ENCODE measurements around the gene LY9. TPM values are rescaled to one million over a fixed set of nuclear protein-coding genes. Genes with fewer than 3 reads are reported as not detected.
"Not testable (repeated sequence)": the region's sequence is repeated elsewhere in the genome, so short reads cannot be mapped to it uniquely, and the experiment has no call there.

Gene LY9
- total and polyA plus RNA-seq, 4 donors = 0.21 to 1.5 (median 0.63) TPM

DNA sequence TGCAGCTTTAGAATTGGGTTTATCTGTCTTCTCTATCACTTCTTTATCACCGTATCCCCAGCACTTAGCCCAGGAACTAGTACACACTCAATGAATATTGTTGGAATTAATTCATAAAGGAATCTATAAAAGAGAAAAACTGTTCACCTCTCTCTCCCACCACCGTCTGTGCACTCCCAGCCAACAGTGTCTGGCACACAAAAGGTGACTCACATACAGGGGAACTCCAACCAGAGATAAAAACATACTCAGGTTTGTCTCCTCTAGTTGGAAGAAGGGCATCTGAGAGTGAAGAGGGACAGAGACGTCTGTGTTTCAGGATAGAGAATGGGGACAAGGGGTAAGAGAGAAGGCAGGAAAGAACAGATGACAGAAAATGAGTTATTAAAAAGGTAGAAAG is 79.0 kb downstream of the LY9 start:
- no peak overlapping the region for H3K4me3 ChIP-seq (ENCODE audit: low read depth in 1 of 3, low read length in 3 of 3)
- H3K9ac ChIP-seq (ENCODE audit: low read depth in 1 of 2, low read length in 2 of 2) = no peak overlapping the region
- no peaks in the 10 kb centered on the region for H3K36me3 ChIP-seq (ENCODE audit: control insufficient read depth in 4 of 4, insufficient read depth in 3 of 4, low read depth in 1 of 4, low read length in 3 of 4)
- no peak for DNase-seq (ENCODE audit: low spot score)
- TF ChIP-seq, protein P1, sequence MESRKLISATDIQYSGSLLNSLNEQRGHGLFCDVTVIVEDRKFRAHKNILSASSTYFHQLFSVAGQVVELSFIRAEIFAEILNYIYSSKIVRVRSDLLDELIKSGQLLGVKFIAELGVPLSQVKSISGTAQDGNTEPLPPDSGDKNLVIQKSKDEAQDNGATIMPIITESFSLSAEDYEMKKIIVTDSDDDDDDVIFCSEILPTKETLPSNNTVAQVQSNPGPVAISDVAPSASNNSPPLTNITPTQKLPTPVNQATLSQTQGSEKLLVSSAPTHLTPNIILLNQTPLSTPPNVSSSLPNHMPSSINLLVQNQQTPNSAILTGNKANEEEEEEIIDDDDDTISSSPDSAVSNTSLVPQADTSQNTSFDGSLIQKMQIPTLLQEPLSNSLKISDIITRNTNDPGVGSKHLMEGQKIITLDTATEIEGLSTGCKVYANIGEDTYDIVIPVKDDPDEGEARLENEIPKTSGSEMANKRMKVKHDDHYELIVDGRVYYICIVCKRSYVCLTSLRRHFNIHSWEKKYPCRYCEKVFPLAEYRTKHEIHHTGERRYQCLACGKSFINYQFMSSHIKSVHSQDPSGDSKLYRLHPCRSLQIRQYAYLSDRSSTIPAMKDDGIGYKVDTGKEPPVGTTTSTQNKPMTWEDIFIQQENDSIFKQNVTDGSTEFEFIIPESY (IDR thresholded peaks at IDR 0.05) = no peak
- TF ChIP-seq, protein P2, sequence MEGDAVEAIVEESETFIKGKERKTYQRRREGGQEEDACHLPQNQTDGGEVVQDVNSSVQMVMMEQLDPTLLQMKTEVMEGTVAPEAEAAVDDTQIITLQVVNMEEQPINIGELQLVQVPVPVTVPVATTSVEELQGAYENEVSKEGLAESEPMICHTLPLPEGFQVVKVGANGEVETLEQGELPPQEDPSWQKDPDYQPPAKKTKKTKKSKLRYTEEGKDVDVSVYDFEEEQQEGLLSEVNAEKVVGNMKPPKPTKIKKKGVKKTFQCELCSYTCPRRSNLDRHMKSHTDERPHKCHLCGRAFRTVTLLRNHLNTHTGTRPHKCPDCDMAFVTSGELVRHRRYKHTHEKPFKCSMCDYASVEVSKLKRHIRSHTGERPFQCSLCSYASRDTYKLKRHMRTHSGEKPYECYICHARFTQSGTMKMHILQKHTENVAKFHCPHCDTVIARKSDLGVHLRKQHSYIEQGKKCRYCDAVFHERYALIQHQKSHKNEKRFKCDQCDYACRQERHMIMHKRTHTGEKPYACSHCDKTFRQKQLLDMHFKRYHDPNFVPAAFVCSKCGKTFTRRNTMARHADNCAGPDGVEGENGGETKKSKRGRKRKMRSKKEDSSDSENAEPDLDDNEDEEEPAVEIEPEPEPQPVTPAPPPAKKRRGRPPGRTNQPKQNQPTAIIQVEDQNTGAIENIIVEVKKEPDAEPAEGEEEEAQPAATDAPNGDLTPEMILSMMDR (IDR thresholded peaks at IDR 0.05; ENCODE audit: low read depth, low read length, missing input control) = no peak
- no peak for TF ChIP-seq HNF4G (IDR thresholded peaks at IDR 0.05)
- no peak for TF ChIP-seq GABPA (IDR thresholded peaks at IDR 0.05 in 1 of 2, conservative IDR thresholded peaks at IDR 0.05 in 1 of 2)
- TF ChIP-seq, protein P3, sequence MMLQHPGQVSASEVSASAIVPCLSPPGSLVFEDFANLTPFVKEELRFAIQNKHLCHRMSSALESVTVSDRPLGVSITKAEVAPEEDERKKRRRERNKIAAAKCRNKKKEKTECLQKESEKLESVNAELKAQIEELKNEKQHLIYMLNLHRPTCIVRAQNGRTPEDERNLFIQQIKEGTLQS (IDR thresholded peaks at IDR 0.05) = no peak
- no peak for TF ChIP-seq TAF1 (conservative IDR thresholded peaks at IDR 0.05)
- TF ChIP-seq, protein P4, sequence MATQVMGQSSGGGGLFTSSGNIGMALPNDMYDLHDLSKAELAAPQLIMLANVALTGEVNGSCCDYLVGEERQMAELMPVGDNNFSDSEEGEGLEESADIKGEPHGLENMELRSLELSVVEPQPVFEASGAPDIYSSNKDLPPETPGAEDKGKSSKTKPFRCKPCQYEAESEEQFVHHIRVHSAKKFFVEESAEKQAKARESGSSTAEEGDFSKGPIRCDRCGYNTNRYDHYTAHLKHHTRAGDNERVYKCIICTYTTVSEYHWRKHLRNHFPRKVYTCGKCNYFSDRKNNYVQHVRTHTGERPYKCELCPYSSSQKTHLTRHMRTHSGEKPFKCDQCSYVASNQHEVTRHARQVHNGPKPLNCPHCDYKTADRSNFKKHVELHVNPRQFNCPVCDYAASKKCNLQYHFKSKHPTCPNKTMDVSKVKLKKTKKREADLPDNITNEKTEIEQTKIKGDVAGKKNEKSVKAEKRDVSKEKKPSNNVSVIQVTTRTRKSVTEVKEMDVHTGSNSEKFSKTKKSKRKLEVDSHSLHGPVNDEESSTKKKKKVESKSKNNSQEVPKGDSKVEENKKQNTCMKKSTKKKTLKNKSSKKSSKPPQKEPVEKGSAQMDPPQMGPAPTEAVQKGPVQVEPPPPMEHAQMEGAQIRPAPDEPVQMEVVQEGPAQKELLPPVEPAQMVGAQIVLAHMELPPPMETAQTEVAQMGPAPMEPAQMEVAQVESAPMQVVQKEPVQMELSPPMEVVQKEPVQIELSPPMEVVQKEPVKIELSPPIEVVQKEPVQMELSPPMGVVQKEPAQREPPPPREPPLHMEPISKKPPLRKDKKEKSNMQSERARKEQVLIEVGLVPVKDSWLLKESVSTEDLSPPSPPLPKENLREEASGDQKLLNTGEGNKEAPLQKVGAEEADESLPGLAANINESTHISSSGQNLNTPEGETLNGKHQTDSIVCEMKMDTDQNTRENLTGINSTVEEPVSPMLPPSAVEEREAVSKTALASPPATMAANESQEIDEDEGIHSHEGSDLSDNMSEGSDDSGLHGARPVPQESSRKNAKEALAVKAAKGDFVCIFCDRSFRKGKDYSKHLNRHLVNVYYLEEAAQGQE (IDR thresholded peaks at IDR 0.05) = no peak
- no peak for TF ChIP-seq HNF4A (conservative IDR thresholded peaks at IDR 0.05)
- TF ChIP-seq JUND (IDR thresholded peaks at IDR 0.05) = no peak
- no peak for TF ChIP-seq FOXA1 (IDR thresholded peaks at IDR 0.05)
- TF ChIP-seq EGR1 (IDR thresholded peaks at IDR 0.05; ENCODE audit: low read depth in 2 of 2) = no peak
- TF ChIP-seq RAD21 (IDR thresholded peaks at IDR 0.05) = no peak
- TF ChIP-seq, protein P5, sequence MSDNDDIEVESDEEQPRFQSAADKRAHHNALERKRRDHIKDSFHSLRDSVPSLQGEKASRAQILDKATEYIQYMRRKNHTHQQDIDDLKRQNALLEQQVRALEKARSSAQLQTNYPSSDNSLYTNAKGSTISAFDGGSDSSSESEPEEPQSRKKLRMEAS (IDR thresholded peaks at IDR 0.05) = no peak
- no peak for TF ChIP-seq NR2F2 (IDR thresholded peaks at IDR 0.05)
- no peak for TF ChIP-seq SP1 (IDR thresholded peaks at IDR 0.05)
- TF ChIP-seq FOXA2 (IDR thresholded peaks at IDR 0.05) = no peak
- TF ChIP-seq RXRA (IDR thresholded peaks at IDR 0.05) = no peak
- no peak for TF ChIP-seq YY1 (IDR thresholded peaks at IDR 0.05)
- H3K27me3 ChIP-seq (ENCODE audit: control insufficient read depth in 4 of 4, insufficient read depth in 4 of 4, low read length in 3 of 4) = peaks cover 0 to 2% (median 0%) of the 10 kb centered on the region in 4 donors
- H3K4me1 ChIP-seq (ENCODE audit: control insufficient read depth in 4 of 4, insufficient read depth in 4 of 4, low read length in 3 of 4) = no peaks in the 10 kb centered on the region
- H3K27ac ChIP-seq (ENCODE audit: low read depth in 1 of 2, low read length in 2 of 2) = no peak overlapping the region
- no peaks in the 10 kb centered on the region for H3K9me3 ChIP-seq (ENCODE audit: control insufficient read depth in 4 of 4, low read length in 3 of 4)
- 77% methylated on average over 3 of the region's 3 CpGs for WGBS

DNA sequence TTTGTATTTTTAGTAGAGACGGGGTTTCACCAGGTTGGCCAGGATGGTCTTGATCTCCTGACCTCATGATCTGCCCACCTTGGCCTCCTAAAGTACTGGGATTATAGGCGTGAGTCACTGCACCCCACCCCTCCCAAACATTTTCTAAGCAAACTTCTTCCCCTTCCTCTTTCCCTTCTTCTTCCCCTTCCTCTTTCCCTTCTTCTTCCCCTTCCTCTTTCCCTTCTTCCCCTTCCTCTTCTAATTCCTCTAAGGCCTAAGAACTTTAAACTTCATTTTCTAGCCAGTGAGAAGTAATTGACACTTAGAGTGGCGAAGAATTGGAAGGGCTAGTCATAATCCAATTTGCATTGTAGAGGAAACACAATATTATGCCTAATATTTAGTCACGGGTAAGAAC is 79.6 kb downstream of the LY9 start:
- H3K4me1 ChIP-seq (ENCODE audit: control insufficient read depth in 4 of 4, insufficient read depth in 4 of 4, low read length in 3 of 4); H3K27me3 ChIP-seq (ENCODE audit: control insufficient read depth in 4 of 4, insufficient read depth in 4 of 4, low read length in 3 of 4); H3K9ac ChIP-seq (ENCODE audit: low read depth in 1 of 2, low read length in 2 of 2); H3K27ac ChIP-seq (ENCODE audit: low read depth in 1 of 2, low read length in 2 of 2); H3K4me3 ChIP-seq (ENCODE audit: low read depth in 1 of 3, low read length in 3 of 3); H3K36me3 ChIP-seq (ENCODE audit: control insufficient read depth in 4 of 4, insufficient read depth in 3 of 4, low read depth in 1 of 4, low read length in 3 of 4); DNase-seq (ENCODE audit: low spot score); H3K9me3 ChIP-seq (ENCODE audit: control insufficient read depth in 4 of 4, low read length in 3 of 4): not testable (repeated sequence)
- WGBS = 68% methylated on average over 4 of the region's 4 CpGs
